ENCODE results near the gene HDAC3. TPM values are rescaled to one million over a fixed set of nuclear protein-coding genes. Genes with fewer than 3 reads are reported as not detected.

HDAC3 gene
- total and polyA plus RNA-seq, 7 experiments from 2014 or later = 70.0 to 102 (median 87.4) TPM

DNA sequence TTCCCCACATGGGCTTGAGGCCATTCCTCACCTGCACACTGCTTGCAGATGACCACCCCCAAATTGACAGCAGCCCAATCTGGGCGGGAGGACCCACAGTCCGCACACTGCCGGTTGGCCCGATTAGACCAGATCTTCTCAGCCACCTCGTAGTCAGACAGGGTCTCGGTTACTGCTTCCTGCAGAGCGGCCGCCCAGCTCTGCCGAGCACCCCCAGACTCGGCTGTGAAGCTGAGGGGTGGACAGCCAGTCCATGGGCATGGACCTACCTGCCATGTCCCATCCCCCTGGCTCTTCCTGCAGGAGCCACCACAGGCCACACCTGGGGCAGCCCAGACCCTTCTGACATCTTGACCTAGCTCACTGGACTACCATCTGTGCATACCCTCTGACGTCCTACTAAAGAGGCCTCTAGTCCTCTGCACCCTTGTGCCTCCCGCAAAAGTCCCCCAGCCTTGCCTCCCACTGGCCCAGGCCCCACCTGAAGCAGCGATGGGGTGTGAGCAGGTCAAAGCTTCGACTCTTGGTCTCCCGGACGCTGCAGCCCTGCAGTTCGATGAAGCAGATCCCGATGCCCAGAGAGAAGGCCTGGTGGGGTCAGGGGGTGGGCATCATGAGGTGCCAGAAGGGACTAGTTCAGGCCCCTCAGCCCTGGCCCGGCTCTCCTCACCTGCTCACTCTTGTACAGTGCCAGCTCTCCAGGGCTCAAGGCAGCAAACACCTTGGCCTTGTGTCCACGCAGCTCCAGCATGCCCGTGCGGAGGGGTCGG, 35.6 kb upstream of the HDAC3 start:
- no peaks in the 10 kb centered on the region for H3K27me3 Mint-ChIP-seq
- Histone ChIP-seq H3K27ac (ENCODE audit: low read depth, low read length) (no peak overlapping the region), H3K36me3 (ENCODE audit: control insufficient read depth in 2 of 3, insufficient read depth in 3 of 3, low read length in 3 of 3) (no peaks in the 10 kb centered on the region), H3K4me1 (ENCODE audit: control insufficient read depth in 2 of 2, insufficient read depth in 2 of 2, low read length in 2 of 2) (no peaks in the 10 kb centered on the region), H3K9me3 (ENCODE audit: control insufficient read depth in 2 of 3, low read length in 3 of 3) (no peaks in the 10 kb centered on the region), H3K27me3 (ENCODE audit: control insufficient read depth in 2 of 2, insufficient read depth in 2 of 2, low read length in 2 of 2) (no peaks in the 10 kb centered on the region), H3K4me3 (ENCODE audit: low read length) (no peak overlapping the region)
- DNase-seq (no peak), ATAC-seq (peak; percentile 16)
- H3K4me3 Mint-ChIP-seq = no peak overlapping the region
- CTCF ChIA-PET = interaction anchor here (0.5 to 3.3 kb wide), 4 partner anchors 8 to 1389 kb away, joined by 3 to 15 read pairs (median 4); no protein-coding TSS in a partner anchor
- H3K4me1 Mint-ChIP-seq = peaks cover 0 to 4% (median 0%) of the 10 kb centered on the region in 7 donors
- intact Hi-C loops (cut with micrococcal nuclease) = no loop called here
- H3K9me3 Mint-ChIP-seq = no peaks in the 10 kb centered on the region
- no peaks in the 10 kb centered on the region for H3K36me3 Mint-ChIP-seq
- POLR2A ChIA-PET = interaction anchor here (1.5 to 1.6 kb wide), 2 partner anchors 11 to 288 kb away, joined by 4 to 5 read pairs; no protein-coding TSS in a partner anchor
- no peak overlapping the region for H3K27ac Mint-ChIP-seq

- ChIA-PET CTCF (interaction anchor here (0.7 to 3.3 kb wide), 10 partner anchors 10 to 291 kb away, joined by 3 to 15 read pairs (median 6); partner anchors contain the start of genes ARAP3 and PCDH1), POLR2A (interaction anchor here (0.8 to 1.4 kb wide), 3 partner anchors 12 to 29 kb away, joined by 3 to 6 read pairs (median 4); no protein-coding TSS in a partner anchor)
- Histone ChIP-seq H3K36me3 (ENCODE audit: control insufficient read depth in 2 of 3, insufficient read depth in 3 of 3, low read length in 3 of 3) (no peaks in the 10 kb centered on the region), H3K27ac (ENCODE audit: low read depth, low read length) (no peak overlapping the region), H3K4me1 (ENCODE audit: control insufficient read depth in 2 of 2, insufficient read depth in 2 of 2, low read length in 2 of 2) (no peaks in the 10 kb centered on the region), H3K4me3 (ENCODE audit: low read length) (no peak overlapping the region), H3K27me3 (ENCODE audit: control insufficient read depth in 2 of 2, insufficient read depth in 2 of 2, low read length in 2 of 2) (no peaks in the 10 kb centered on the region), H3K9me3 (ENCODE audit: control insufficient read depth in 2 of 3, low read length in 3 of 3) (no peaks in the 10 kb centered on the region)
- Mint-ChIP-seq H3K4me1 (peaks cover 0 to 6% (median 3%) of the 10 kb centered on the region in 7 donors), H3K4me3 (no peak overlapping the region), H3K9me3 (no peaks in the 10 kb centered on the region), H3K27me3 (no peaks in the 10 kb centered on the region), H3K27ac (peak overlapping the region in 1 of 9 donors; percentile 68), H3K36me3 (no peaks in the 10 kb centered on the region)
- intact Hi-C loops (cut with micrococcal nuclease) = loop anchor here in 1 of 2 donors (5.0 kb wide), 1 partner anchor 143 kb away; no protein-coding TSS in a partner anchor
- ATAC-seq (no peak), DNase-seq (no peak)
Measured at GRCh38 chr5:141669520-141669919, 32.9 kb upstream of the HDAC3 start.

- no peaks in the 10 kb centered on the region for H3K9me3 Mint-ChIP-seq
- ATAC-seq (no peak), DNase-seq (no peak)
- Histone ChIP-seq H3K36me3 (ENCODE audit: control insufficient read depth in 2 of 3, insufficient read depth in 3 of 3, low read length in 3 of 3) (no peaks in the 10 kb centered on the region), H3K9me3 (ENCODE audit: control insufficient read depth in 2 of 3, low read length in 3 of 3) (no peaks in the 10 kb centered on the region), H3K27ac (ENCODE audit: low read depth, low read length) (no peak overlapping the region), H3K4me3 (ENCODE audit: low read length) (no peak overlapping the region), H3K4me1 (ENCODE audit: control insufficient read depth in 2 of 2, insufficient read depth in 2 of 2, low read length in 2 of 2) (no peaks in the 10 kb centered on the region), H3K27me3 (ENCODE audit: control insufficient read depth in 2 of 2, insufficient read depth in 2 of 2, low read length in 2 of 2) (no peaks in the 10 kb centered on the region)
- H3K27me3 Mint-ChIP-seq = no peaks in the 10 kb centered on the region
- peak overlapping the region in 1 of 9 donors; percentile 6 for H3K27ac Mint-ChIP-seq
- ChIA-PET POLR2A (interaction anchor here (0.9 to 1.4 kb wide), 2 partner anchors 11 to 15 kb away, joined by 3 to 6 read pairs; no protein-coding TSS in a partner anchor), CTCF (interaction anchor here (0.7 to 3.3 kb wide), 9 partner anchors 9 to 292 kb away, joined by 3 to 15 read pairs (median 7); partner anchors contain the start of gene PCDH1)
- H3K36me3 Mint-ChIP-seq = no peaks in the 10 kb centered on the region
- peaks cover 0 to 6% (median 3%) of the 10 kb centered on the region in 7 donors for H3K4me1 Mint-ChIP-seq
- intact Hi-C loops (cut with micrococcal nuclease) = loop anchor here in 1 of 2 donors (5.0 kb wide), 1 partner anchor 144 kb away; no protein-coding TSS in a partner anchor
- H3K4me3 Mint-ChIP-seq = no peak overlapping the region
Measured at GRCh38 chr5:141668601-141669265, 32.1 kb upstream of the HDAC3 start.

- Histone ChIP-seq H3K27me3 (ENCODE audit: control insufficient read depth in 2 of 2, insufficient read depth in 2 of 2, low read length in 2 of 2) (no peaks in the 10 kb centered on the region), H3K4me3 (ENCODE audit: low read length) (no peak overlapping the region), H3K4me1 (ENCODE audit: control insufficient read depth in 2 of 2, insufficient read depth in 2 of 2, low read length in 2 of 2) (no peaks in the 10 kb centered on the region), H3K9me3 (ENCODE audit: control insufficient read depth in 2 of 3, low read length in 3 of 3) (no peaks in the 10 kb centered on the region), H3K36me3 (ENCODE audit: control insufficient read depth in 2 of 3, insufficient read depth in 3 of 3, low read length in 3 of 3) (no peaks in the 10 kb centered on the region), H3K27ac (ENCODE audit: low read depth, low read length) (no peak overlapping the region)
- POLR2A ChIA-PET = interaction anchor here (2.2 kb wide), 1 partner anchor 29 kb away, joined by 5 read pairs; the partner anchor contains the start of genes HDAC3 and RELL2
- Mint-ChIP-seq H3K4me3 (no peak overlapping the region), H3K27ac (no peak overlapping the region), H3K4me1 (peaks cover 0 to 6% (median 3%) of the 10 kb centered on the region in 7 donors), H3K36me3 (no peaks in the 10 kb centered on the region), H3K27me3 (no peaks in the 10 kb centered on the region), H3K9me3 (no peaks in the 10 kb centered on the region)
- ATAC-seq = no peak
- CTCF ChIA-PET = interaction anchor here (0.7 to 4.4 kb wide), 7 partner anchors 10 to 294 kb away, joined by 3 to 54 read pairs (median 4); partner anchors contain the start of genes DELE1 and PCDH1
- no peak for DNase-seq
- intact Hi-C loops (cut with micrococcal nuclease) = loop anchor here (1.0 to 5.0 kb wide), 10 partner anchors 15 to 1033 kb away; partner anchors contain the start of gene RNF14 (in 1 of the 2)
Measured at GRCh38 chr5:141665995-141666940, 29.6 kb upstream of the HDAC3 start.

DNA sequence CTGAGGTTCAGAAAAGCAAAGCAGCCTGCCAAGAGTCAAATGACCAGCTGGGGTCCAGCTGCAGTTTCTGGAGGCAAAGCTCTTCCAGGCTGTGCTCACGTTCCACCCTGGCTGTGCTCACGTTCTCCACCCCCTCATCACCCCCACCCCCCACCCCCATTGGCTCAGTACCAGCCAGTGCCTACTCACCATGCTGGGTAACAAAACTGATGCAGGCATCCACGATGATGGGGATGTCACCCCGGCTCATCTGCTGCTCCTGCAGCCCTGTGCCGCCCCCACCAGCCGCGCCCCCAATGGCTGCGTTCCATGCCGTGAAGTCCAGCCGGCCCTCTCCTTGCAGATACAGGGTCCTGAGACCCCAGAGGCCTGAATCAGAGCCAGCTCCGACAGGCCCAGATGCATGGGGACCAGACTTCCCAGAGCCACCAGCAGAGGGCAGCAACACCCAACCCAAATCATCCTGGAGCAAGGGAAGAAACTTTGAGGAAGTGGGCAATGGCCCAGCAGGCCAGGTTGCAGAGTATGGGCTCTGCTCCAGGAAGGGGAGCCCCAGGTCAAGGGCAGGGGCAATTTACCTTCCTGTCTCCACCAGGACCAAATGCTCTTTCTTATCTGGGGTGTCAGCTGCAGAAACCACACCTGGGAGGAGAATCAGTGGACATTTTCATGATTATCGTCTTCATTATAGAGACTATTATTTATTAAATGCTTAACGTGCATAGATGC, 28.2 kb upstream of the HDAC3 start:
- no peak overlapping the region for H3K4me3 Mint-ChIP-seq
- peaks cover 0 to 6% (median 3%) of the 10 kb centered on the region in 7 donors for H3K4me1 Mint-ChIP-seq
- no peaks in the 10 kb centered on the region for H3K27me3 Mint-ChIP-seq
- POLR2A ChIA-PET = interaction anchor here (1.2 to 2.2 kb wide), 2 partner anchors 28 to 295 kb away, joined by 5 read pairs; partner anchors contain the start of genes HDAC3 and RELL2
- CTCF ChIA-PET = interaction anchor here (0.6 to 4.4 kb wide), 15 partner anchors 8 to 296 kb away, joined by 3 to 54 read pairs (median 5); partner anchors contain the start of genes PCDH1 and PCDH12
- H3K27ac Mint-ChIP-seq = no peak overlapping the region
- DNase-seq (peak; percentile 36 to 75 (median 61)), ATAC-seq (peak; percentile 94)
- H3K4me3 ChIP-seq (ENCODE audit: low read length) = no peak overlapping the region
- no peaks in the 10 kb centered on the region for H3K27me3 ChIP-seq (ENCODE audit: control insufficient read depth in 2 of 2, insufficient read depth in 2 of 2, low read length in 2 of 2)
- no peaks in the 10 kb centered on the region for H3K4me1 ChIP-seq (ENCODE audit: control insufficient read depth in 2 of 2, insufficient read depth in 2 of 2, low read length in 2 of 2)
- H3K9me3 ChIP-seq (ENCODE audit: control insufficient read depth in 2 of 3, low read length in 3 of 3) = no peaks in the 10 kb centered on the region
- intact Hi-C loops (cut with micrococcal nuclease) = loop anchor here (1.0 to 5.0 kb wide), 10 partner anchors 16 to 1034 kb away; partner anchors contain the start of gene RNF14 (in 1 of the 2)
- no peaks in the 10 kb centered on the region for H3K36me3 Mint-ChIP-seq
- H3K36me3 ChIP-seq (ENCODE audit: control insufficient read depth in 2 of 3, insufficient read depth in 3 of 3, low read length in 3 of 3) = no peaks in the 10 kb centered on the region
- H3K27ac ChIP-seq (ENCODE audit: low read depth, low read length) = no peak overlapping the region
- H3K9me3 Mint-ChIP-seq = no peaks in the 10 kb centered on the region
